Esophagus squamous epithelium (tissue), 4 donors: Measurements from ENCODE around the gene NOP9.

Source experiments
- POLR2A ChIP-seq, 4 donors: fragments of 450-650 bp; IDR thresholded peaks; one replicate each; pipeline ENCODE4 v1.6.1; 2017; ENCODE audit warnings: antibody characterized with exemption in 4 of 4, mild to moderate bottlenecking in 4 of 4, moderate library complexity in 3 of 4
- TF ChIP-seq, protein P1 (sequence below), 6 experiments: fragments of 450-650 bp in 4 of 6; fragments of 200-600 bp in 2 of 6; sonication (generic) in 2 of 6; IDR thresholded peaks; one replicate each; pipeline ENCODE4 v1.5.1; 2016 to 2019; ENCODE audit warnings: antibody characterized with exemption in 6 of 6, mild to moderate bottlenecking in 4 of 6, moderate library complexity in 4 of 6

DNA sequence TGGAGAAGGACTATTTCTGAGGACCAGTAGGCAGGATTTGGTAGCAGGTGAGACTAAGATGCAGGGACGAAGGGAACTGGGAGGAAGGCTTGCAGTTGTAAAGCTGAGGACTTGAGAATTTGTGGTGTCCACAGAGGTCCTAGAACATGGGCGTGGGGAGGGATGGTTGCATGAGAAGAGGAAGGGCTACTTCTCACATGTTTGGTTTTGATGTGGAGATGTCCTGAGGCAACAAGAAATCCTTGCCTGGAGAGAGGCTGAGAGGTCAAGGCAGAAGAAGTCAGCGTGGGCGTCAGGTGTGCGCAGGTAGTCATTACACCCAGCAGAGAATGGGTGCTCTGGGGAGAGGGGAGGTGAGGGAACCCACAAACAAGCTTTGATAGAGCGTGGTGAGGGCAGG lies 22.6 kb upstream of the NOP9 start:
- TF ChIP-seq, protein P1, sequence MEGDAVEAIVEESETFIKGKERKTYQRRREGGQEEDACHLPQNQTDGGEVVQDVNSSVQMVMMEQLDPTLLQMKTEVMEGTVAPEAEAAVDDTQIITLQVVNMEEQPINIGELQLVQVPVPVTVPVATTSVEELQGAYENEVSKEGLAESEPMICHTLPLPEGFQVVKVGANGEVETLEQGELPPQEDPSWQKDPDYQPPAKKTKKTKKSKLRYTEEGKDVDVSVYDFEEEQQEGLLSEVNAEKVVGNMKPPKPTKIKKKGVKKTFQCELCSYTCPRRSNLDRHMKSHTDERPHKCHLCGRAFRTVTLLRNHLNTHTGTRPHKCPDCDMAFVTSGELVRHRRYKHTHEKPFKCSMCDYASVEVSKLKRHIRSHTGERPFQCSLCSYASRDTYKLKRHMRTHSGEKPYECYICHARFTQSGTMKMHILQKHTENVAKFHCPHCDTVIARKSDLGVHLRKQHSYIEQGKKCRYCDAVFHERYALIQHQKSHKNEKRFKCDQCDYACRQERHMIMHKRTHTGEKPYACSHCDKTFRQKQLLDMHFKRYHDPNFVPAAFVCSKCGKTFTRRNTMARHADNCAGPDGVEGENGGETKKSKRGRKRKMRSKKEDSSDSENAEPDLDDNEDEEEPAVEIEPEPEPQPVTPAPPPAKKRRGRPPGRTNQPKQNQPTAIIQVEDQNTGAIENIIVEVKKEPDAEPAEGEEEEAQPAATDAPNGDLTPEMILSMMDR (IDR thresholded peaks at IDR 0.05), result no peak
- TF ChIP-seq POLR2A (IDR thresholded peaks at IDR 0.05), result no peak
